Measurements from ENCODE around the gene LMNB1. TPM values are rescaled to one million over a fixed set of nuclear protein-coding genes. Genes with fewer than 3 reads are reported as not detected.

Gene LMNB1
- total and polyA plus RNA-seq, 2 of the 13 experiments (the other 11 are each of a cell fraction or from before 2014, with no cell fraction given), result 12.5 to 159 TPM

DNA sequence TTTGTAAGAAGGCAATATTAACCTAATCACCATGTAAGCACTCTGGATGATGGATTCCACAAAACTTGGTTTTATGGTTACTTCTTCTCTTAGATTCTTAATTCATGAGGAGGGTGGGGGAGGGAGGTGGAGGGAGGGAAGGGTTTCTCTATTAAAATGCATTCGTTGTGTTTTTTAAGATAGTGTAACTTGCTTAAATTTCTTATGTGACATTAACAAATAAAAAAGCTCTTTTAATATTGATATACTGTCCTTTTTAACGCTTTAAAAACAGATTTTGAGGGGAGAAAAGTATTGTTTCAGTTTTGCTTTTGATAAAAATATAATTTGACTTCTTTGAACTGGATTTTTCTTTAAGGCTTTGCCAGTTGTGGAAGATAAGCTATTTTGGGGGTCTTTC lies 59.8 kb downstream of the LMNB1 start:
- whole genome bisulfite sequencing (ENCODE audit: low lambda C conversion rate), result 96% methylated on average over 2 of the region's 2 CpGs
- FAIRE-seq, result no peak
- CTCF ChIA-PET (ENCODE audit: low intra/inter-chr PET ratio, low total read pairs), result no interaction called here
- H3K36me3 ChIP-seq (replicated peaks in 1 of 2; ENCODE audit: control insufficient read depth in 1 of 2, insufficient read depth in 2 of 2, low read length in 2 of 2), result peaks cover 9 to 50% of the 10 kb centered on the region in 2 experiments
- no peaks in the 10 kb centered on the region for H4K20me1 ChIP-seq (ENCODE audit: insufficient read depth, low read length)
- H3K4me3 ChIP-seq (replicated peaks in 1 of 3; ENCODE audit: insufficient read depth in 1 of 3, low read depth in 2 of 3, low read length in 3 of 3), result no peak overlapping the region
- no peak overlapping the region for H3K9ac ChIP-seq (ENCODE audit: insufficient read depth, low read depth, low read length)
- no TSS peak for BruUV-seq (replicated peaks)
- no peaks in the 10 kb centered on the region for H3K27me3 ChIP-seq (ENCODE audit: control insufficient read depth in 1 of 2, insufficient read depth in 2 of 2, low read length in 2 of 2)
- no peak for ATAC-seq
- H3K9me3 ChIP-seq (ENCODE audit: low read length), result no peaks in the 10 kb centered on the region
- intact Hi-C loops (cut with micrococcal nuclease; ENCODE audit: unreplicated experiment) (no loop called here), in situ Hi-C loops (cut with HindIII; ENCODE audit: extremely low pct_ligation_motif_present, low pct_unique_long_range_greater_than_20kb) (no loop called here)
- H3K4me1 ChIP-seq (ENCODE audit: insufficient read depth, low read length), result no peaks in the 10 kb centered on the region
- TF ChIP-seq CEBPZ (IDR thresholded peaks at IDR 0.05; ENCODE audit: low read length) (no peak), HNRNPK (IDR thresholded peaks at IDR 0.05; ENCODE audit: low read depth, low read length, poor library complexity, severe bottlenecking) (peak; percentile 78)
- no peak overlapping the region for H2AFZ ChIP-seq (ENCODE audit: low read length)
- no peaks in the 10 kb centered on the region for H3K79me2 ChIP-seq (ENCODE audit: insufficient read depth, low read length)
- POLR2A ChIA-PET, result no interaction called here
- H3K27ac ChIP-seq (ENCODE audit: extremely low read length, insufficient read depth, low read length), result no peak overlapping the region
- no peak for DNase-seq (ENCODE audit: low spot score)
- no peak overlapping the region for H3K4me2 ChIP-seq (ENCODE audit: low read depth, low read length)

DNA sequence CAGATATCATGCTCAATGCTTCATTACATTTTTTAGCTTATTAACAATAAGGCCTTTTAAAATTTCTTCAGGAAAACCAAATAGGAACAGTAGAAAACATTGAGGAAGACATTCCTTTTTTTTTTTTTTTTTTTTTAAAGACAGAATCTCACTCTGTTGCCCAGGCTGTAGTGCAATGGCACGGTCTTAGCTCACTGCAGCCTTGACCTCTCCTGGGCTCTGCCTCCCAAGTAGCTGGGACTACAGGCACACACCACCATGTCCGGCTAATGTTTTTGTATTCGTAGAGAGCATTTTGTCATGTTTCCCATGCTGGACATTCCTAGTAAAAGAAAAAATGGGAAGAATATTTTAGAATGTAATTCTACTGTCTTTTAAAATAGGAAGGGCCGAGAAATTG lies 60.3 kb downstream of the LMNB1 start:
- DNase-seq (ENCODE audit: low spot score) (no peak), ATAC-seq (no peak), FAIRE-seq (no peak)
- Histone ChIP-seq H3K4me3 (replicated peaks in 1 of 3; ENCODE audit: insufficient read depth in 1 of 3, low read depth in 2 of 3, low read length in 3 of 3) (no peak overlapping the region), H3K27ac (ENCODE audit: extremely low read length, insufficient read depth, low read length) (no peak overlapping the region), H3K79me2 (ENCODE audit: insufficient read depth, low read length) (no peaks in the 10 kb centered on the region), H3K4me2 (ENCODE audit: low read depth, low read length) (no peak overlapping the region), H3K4me1 (ENCODE audit: insufficient read depth, low read length) (no peaks in the 10 kb centered on the region), H4K20me1 (ENCODE audit: insufficient read depth, low read length) (no peaks in the 10 kb centered on the region), H3K9ac (ENCODE audit: insufficient read depth, low read depth, low read length) (no peak overlapping the region), H3K9me3 (ENCODE audit: low read length) (no peaks in the 10 kb centered on the region), H3K27me3 (ENCODE audit: control insufficient read depth in 1 of 2, insufficient read depth in 2 of 2, low read length in 2 of 2) (no peaks in the 10 kb centered on the region), H3K36me3 (replicated peaks in 1 of 2; ENCODE audit: control insufficient read depth in 1 of 2, insufficient read depth in 2 of 2, low read length in 2 of 2) (peaks cover 8 to 48% of the 10 kb centered on the region in 2 experiments), H2AFZ (ENCODE audit: low read length) (no peak overlapping the region)
- in situ Hi-C loops (cut with HindIII; ENCODE audit: extremely low pct_ligation_motif_present, low pct_unique_long_range_greater_than_20kb) (no loop called here), intact Hi-C loops (cut with micrococcal nuclease; ENCODE audit: unreplicated experiment) (no loop called here)
- TF ChIP-seq BCLAF1 (IDR thresholded peaks at IDR 0.05), result no peak
- ChIA-PET POLR2A (no interaction called here), CTCF (ENCODE audit: low intra/inter-chr PET ratio, low total read pairs) (interaction anchor here (1.3 kb wide), 1 partner anchor 476 kb away, joined by 6 read pairs; no protein-coding TSS in a partner anchor)
- no TSS peak for BruUV-seq (replicated peaks)
- WGBS (ENCODE audit: low lambda C conversion rate), result 97% methylated on average over 4 of the region's 4 CpGs
